Esophagus muscularis mucosa (tissue), 4 donors: ENCODE data around the gene GFER. TPM values are rescaled to one million over a fixed set of nuclear protein-coding genes. Genes with fewer than 3 reads are reported as not detected.

ENCODE experiments used
- DNase-seq: peaks from one replicate; pipeline ENCODE4 v3.0.0-alpha.2; 2017; ENCODE audit errors: extremely low spot score
- H3K27ac ChIP-seq, 4 donors: fragments of 200-600 bp; sonication (generic); replicated peaks in 1 of 4; 1 replicate in 3 of 4; 2 replicates in 1 of 4; pipeline ENCODE4 v1.5.1; 2016 to 2019; ENCODE audit warnings: mild to moderate bottlenecking in 1 of 4
- H3K27me3 ChIP-seq, 4 donors: fragments of 200-600 bp; sonication (generic); one replicate each; pipeline versions ENCODE4 v1.5.1 to v1.6.0; 2016 to 2019
- H3K36me3 ChIP-seq, 4 donors: fragments of 200-600 bp; sonication (generic); one replicate each; pipeline ENCODE4 v1.5.1; 2016 to 2019
- H3K4me1 ChIP-seq, 4 donors: fragments of 200-600 bp; sonication (generic); one replicate each; pipeline ENCODE4 v1.5.1; 2016 to 2019
- H3K4me3 ChIP-seq, 4 donors: fragments of 200-600 bp; sonication (generic); 1 replicate in 2 of 4; 2 replicates in 2 of 4; pipeline ENCODE4 v1.5.1; 2016 to 2019; ENCODE audit warnings: mild to moderate bottlenecking in 4 of 4, moderate library complexity in 1 of 4
- H3K9me3 ChIP-seq, 4 donors: fragments of 200-600 bp; sonication (generic); 1 replicate in 3 of 4; 2 replicates in 1 of 4; pipeline ENCODE4 v1.5.1; 2016 to 2019
- CTCF ChIP-seq, 3 experiments: fragments of 200-600 bp in 2 of 3; fragments of 450-650 bp in 1 of 3; sonication (generic) in 2 of 3; IDR thresholded peaks; one replicate each; pipeline ENCODE4 v1.5.1; 2017 to 2019; ENCODE audit warnings: antibody characterized with exemption in 3 of 3, mild to moderate bottlenecking in 2 of 3, moderate library complexity in 1 of 3
- EP300 ChIP-seq: sonication (generic); formaldehyde crosslinking; IDR thresholded peaks from one replicate; pipeline ENCODE4 v1.6.1; 2017; ENCODE audit warnings: antibody characterized with exemption
- POLR2A ChIP-seq: fragments of 450-650 bp; IDR thresholded peaks from one replicate; pipeline ENCODE4 v1.6.1; 2017; ENCODE audit warnings: antibody characterized with exemption, moderate library complexity, mild to moderate bottlenecking, low read depth
- POLR2AphosphoS5 ChIP-seq, 2 donors: sonication (generic); formaldehyde crosslinking; IDR thresholded peaks; one replicate each; pipeline ENCODE4 v1.6.1; 2017; ENCODE audit warnings: antibody characterized with exemption in 2 of 2
- WGBS: methylation state at CpG from one replicate; pipeline ENCODE4 v1.1.5; 2018; 5-methylcytosine and 5-hydroxymethylcytosine counted together
- intact Hi-C: fragments of 100-400 bp; cut with DNase I; formaldehyde crosslinking; loops from one replicate; pipeline ENCODE4 v1.15.1; 2023
- total RNA-seq, 4 donors: library from RNA; depleted of rRNA; stranded (reverse); fragments of >200 nt; gene quantifications; one replicate each; pipeline versions ENCODE4 v1.1.0 to v1.2.1, GENCODE V29; 2016

The GFER gene
- total RNA-seq, 4 donors from 2014 or later = 14.1 to 38.5 (median 23.7) TPM

DNA sequence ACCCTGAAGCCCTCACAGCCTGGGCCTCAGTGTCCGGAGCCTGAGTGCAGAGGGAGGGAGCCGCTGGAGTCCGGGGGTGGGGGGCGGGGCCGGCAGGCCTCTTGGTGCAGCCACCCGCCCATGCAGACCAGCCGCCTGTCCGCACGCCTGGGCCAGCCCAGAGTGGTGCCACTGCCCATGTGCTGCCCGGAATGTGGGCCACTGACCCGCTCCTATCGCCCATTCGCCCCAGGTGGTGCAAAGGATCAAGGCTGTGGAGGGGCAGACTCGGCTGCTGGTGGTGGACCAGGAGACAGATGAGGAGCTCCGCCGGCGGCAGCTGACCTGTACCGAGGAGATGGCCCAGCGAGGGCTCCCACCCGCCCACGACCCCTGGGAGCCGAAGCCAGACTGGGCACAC lies 45.4 kb downstream of the GFER start:
- intact Hi-C loops = no loop called here
- no peak for TF ChIP-seq CTCF (IDR thresholded peaks at IDR 0.05)
- TF ChIP-seq EP300 = no peak
- no peak for TF ChIP-seq POLR2AphosphoS5 (IDR thresholded peaks at IDR 0.05)
- TF ChIP-seq POLR2A = no peak
- no peaks in the 10 kb centered on the region for H3K27me3 ChIP-seq
- WGBS = no CpG with 5 or more reads among the region's 22 CpGs
- DNase-seq = no peak
- no peaks in the 10 kb centered on the region for H3K9me3 ChIP-seq
- peaks cover 42 to 81% (median 79%) of the 10 kb centered on the region in 4 donors for H3K4me1 ChIP-seq
- H3K4me3 ChIP-seq = peak overlapping the region; percentile 78 to 87 (median 80)
- peak overlapping the region in 3 of 4 donors; percentile 26 to 83 (median 29) for H3K27ac ChIP-seq
- peaks cover 0 to 32% (median 18%) of the 10 kb centered on the region in 4 donors for H3K36me3 ChIP-seq

- WGBS = 81% methylated on average over 9 of the region's 11 CpGs
- peaks cover 0 to 37% (median 18%) of the 10 kb centered on the region in 4 donors for H3K36me3 ChIP-seq
- peak overlapping the region; percentile 78 to 87 (median 80) for H3K4me3 ChIP-seq
- peak overlapping the region; percentile 29 to 92 (median 86) for H3K27ac ChIP-seq
- TF ChIP-seq EP300 (no peak), CTCF (IDR thresholded peaks at IDR 0.05) (no peak), POLR2A (no peak), POLR2AphosphoS5 (IDR thresholded peaks at IDR 0.05) (no peak)
- intact Hi-C loops = no loop called here
- peaks cover 40 to 85% (median 81%) of the 10 kb centered on the region in 4 donors for H3K4me1 ChIP-seq
- no peak for DNase-seq
- H3K27me3 ChIP-seq = no peaks in the 10 kb centered on the region
- no peaks in the 10 kb centered on the region for H3K9me3 ChIP-seq
Observed at GRCh38 chr16:2030036-2030435, 46.0 kb downstream of the GFER start.

DNA sequence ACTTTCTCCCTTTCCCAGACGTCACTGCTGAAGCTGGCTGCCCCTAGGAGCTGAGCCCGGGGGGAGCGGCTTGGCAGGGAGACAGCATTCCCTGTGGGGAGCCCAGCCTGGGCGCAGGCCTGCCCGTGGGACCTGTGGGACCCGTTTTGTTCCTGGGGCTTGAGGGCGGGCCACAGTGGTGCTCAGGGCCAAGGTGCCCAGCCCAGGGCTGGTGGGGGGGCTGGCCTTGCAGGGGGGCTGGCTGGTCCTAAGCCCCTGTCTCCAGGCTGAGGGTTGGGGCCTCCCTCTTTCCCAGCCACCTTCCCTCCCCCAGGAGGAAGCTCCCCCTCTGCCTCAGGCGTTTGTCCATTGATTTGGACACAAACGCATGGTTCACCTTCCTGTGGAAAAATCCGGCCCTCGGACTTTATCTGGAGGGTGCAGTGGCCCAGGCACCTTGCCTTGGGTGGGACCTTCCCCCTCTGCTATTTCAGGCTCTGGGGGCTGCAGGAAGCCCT lies 47.1 kb downstream of the GFER start:
- intact Hi-C loops = no loop called here
- H3K4me3 ChIP-seq = peak overlapping the region in 1 of 4 donors; percentile 18
- peak overlapping the region; percentile 83 to 92 (median 86) for H3K27ac ChIP-seq
- H3K9me3 ChIP-seq = no peaks in the 10 kb centered on the region
- H3K27me3 ChIP-seq = no peaks in the 10 kb centered on the region
- TF ChIP-seq POLR2A = no peak
- peak in 1 of 2 donors; percentile 25 for TF ChIP-seq POLR2AphosphoS5 (IDR thresholded peaks at IDR 0.05)
- WGBS = 67% methylated on average over 5 of the region's 11 CpGs
- H3K4me1 ChIP-seq = peaks cover 44 to 86% (median 81%) of the 10 kb centered on the region in 4 donors
- DNase-seq = no peak
- H3K36me3 ChIP-seq = peaks cover 0 to 48% (median 18%) of the 10 kb centered on the region in 4 donors

DNA sequence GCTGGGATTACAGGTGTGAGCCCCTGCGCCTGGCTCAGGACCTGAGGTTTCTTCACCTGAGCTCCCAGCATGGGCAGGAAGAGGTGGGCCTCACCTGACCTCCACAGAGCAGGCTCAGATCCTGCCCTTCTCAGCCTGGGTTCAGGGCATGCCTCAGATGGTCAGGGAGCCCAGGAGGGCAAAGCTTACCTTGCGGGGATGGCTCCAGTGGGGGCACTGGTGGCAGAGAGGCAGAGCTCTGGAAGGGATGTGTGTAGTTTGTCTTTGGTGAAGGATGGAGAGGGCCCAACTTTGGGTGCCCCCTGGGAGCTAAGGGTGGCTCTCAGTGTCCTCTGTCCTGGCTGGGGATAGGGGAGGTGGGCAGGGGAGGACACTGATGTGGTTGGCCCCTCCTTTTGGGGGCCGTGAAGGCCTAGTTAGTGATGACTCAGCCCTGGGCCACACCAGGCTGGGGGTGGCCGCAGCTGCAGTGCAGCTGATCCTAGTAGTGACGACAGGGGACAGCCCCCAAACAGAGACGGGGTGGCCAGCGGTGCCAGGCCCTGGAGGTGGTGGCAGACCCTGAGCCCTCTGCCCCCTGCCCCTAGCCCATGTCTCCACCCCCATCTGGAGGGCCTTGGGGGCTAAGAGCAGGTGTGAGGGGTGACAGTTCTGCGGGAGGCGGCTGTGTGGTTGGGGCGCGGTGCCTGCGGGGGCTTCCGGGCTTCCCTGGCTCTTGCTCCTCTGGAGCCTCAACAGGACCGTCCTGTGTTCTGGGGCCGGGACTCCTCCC lies 48.5 kb downstream of the GFER start:
- peak overlapping the region; percentile 40 to 54 (median 46) for H3K4me3 ChIP-seq
- no peak for TF ChIP-seq CTCF (IDR thresholded peaks at IDR 0.05)
- no peak for TF ChIP-seq POLR2AphosphoS5 (IDR thresholded peaks at IDR 0.05)
- H3K27me3 ChIP-seq = no peaks in the 10 kb centered on the region
- intact Hi-C loops = no loop called here
- peak overlapping the region; percentile 83 to 92 (median 86) for H3K27ac ChIP-seq
- 69% methylated on average over 3 of the region's 15 CpGs for WGBS
- DNase-seq = no peak
- peaks cover 49 to 88% (median 84%) of the 10 kb centered on the region in 4 donors for H3K4me1 ChIP-seq
- H3K36me3 ChIP-seq = peaks cover 0 to 62% (median 26%) of the 10 kb centered on the region in 4 donors
- H3K9me3 ChIP-seq = no peaks in the 10 kb centered on the region
